GM19193 (cell line): Measurements from ENCODE around the gene TRAF3.
A peak's percentile ranks its signal among the peaks of the same experiment; 100 is the strongest.

ENCODE experiments used
- POLR2A ChIP-seq: IDR thresholded peaks from 4 replicates; pipeline ENCODE4 v1.6.1; 2011; ENCODE audit not compliant: insufficient read depth, insufficient read length; ENCODE audit errors: extremely low read depth

The TRAF3 gene

GRCh38 chr14:102902523-102903247 lies 125.4 kb downstream of the TRAF3 start:
- TF ChIP-seq POLR2A, result no peak

GRCh38 chr14:102903248-102903888 lies 126.1 kb downstream of the TRAF3 start:
- no peak for TF ChIP-seq POLR2A

GRCh38 chr14:102903889-102904512 lies 126.8 kb downstream of the TRAF3 start:
- no peak for TF ChIP-seq POLR2A

GRCh38 chr14:102905116-102906108 lies 128.2 kb downstream of the TRAF3 start:
- TF ChIP-seq POLR2A, result no peak

- no peak for TF ChIP-seq POLR2A
These were observed 129.5 kb downstream of the TRAF3 start for GRCh38 chr14:102906616-102907302.

- no peak for TF ChIP-seq POLR2A
These were observed 130.1 kb downstream of the TRAF3 start for GRCh38 chr14:102907303-102907844.

GRCh38 chr14:102907980-102908730 lies 130.9 kb downstream of the TRAF3 start:
- no peak for TF ChIP-seq POLR2A

GRCh38 chr14:102908766-102909455 lies 131.7 kb downstream of the TRAF3 start:
- no peak for TF ChIP-seq POLR2A

GRCh38 chr14:102909462-102909861 lies 132.2 kb downstream of the TRAF3 start:
- TF ChIP-seq POLR2A, result peak; percentile 19

- no peak for TF ChIP-seq POLR2A
These were observed 132.7 kb downstream of the TRAF3 start for GRCh38 chr14:102909911-102910310.

GRCh38 chr14:102910442-102910841 lies 133.2 kb downstream of the TRAF3 start:
- peak; percentile 9 for TF ChIP-seq POLR2A

- TF ChIP-seq POLR2A, result no peak
These were observed 134.3 kb downstream of the TRAF3 start for GRCh38 chr14:102911541-102911951.

- TF ChIP-seq POLR2A, result no peak
These were observed 134.9 kb downstream of the TRAF3 start for GRCh38 chr14:102911991-102912761.
